GM21367 (cell line): Measurements from ENCODE around the gene DOCK4.
A peak's percentile ranks its signal among the peaks of the same experiment; 100 is the strongest.

ENCODE experiments used
- ATAC-seq: cut with Tn5 transposase; IDR thresholded peaks from one replicate; pipeline ENCODE4 v1.9.1; 2021; ENCODE audit not compliant: unreplicated experiment

The DOCK4 gene

DNA sequence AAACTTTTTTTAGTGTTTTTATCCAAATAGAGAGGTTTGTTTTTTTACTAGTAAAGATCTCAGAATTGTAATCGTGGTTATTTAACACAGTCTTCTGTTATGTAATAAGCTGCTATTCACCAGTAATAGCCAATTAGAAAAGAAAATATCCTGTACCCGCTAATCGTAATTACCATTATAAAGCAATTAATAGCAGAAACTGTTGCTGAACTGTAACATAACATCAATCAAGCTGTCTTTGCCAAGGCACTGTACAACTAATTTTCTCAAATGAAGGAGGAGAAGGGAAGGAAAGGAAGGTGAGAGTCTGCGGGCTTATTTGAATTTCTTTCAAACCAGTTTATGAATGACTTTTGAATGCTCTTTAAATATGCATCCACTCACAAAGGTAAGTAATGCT, 9.6 kb upstream of the DOCK4 start:
- ATAC-seq: no peak

DNA sequence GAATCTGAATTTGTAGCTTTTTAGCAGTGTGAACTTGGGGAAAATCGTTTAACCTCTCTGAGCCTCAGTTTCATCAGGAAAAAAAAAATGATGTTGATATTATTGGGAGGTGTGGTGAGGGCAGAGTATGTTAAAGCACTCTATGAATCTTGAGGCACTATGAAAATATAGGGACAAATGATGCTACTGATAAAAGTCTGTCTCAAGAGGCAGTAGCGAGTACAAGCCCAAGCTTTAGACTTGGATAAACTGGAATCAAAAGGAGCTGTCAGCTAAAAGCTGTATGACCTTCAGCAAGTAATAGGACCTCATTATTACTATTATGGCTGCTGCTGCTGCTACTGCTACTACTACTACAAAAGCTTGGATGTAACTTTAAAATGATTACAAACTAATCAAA, 8.7 kb upstream of the DOCK4 start:
- ATAC-seq: no peak

DNA sequence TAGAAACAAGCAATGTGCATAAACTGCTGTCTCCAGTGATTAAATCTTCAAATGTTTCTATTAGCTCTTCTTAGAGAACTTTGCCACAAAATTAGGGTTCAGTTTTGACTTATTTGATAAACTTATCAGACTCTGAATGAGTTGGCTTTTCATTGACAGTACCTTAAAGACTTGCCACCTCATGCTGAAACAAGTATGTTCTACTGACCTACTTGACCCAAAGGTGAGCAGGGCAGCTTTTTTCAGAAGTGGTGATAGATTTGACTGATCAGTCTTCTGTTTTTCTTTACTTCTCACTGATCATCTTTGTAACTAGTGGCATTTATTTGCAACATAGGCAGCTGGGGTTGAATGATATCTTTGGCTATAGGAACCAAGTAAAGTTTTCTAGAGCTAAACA, 8.1 kb upstream of the DOCK4 start:
- no peak for ATAC-seq

DNA sequence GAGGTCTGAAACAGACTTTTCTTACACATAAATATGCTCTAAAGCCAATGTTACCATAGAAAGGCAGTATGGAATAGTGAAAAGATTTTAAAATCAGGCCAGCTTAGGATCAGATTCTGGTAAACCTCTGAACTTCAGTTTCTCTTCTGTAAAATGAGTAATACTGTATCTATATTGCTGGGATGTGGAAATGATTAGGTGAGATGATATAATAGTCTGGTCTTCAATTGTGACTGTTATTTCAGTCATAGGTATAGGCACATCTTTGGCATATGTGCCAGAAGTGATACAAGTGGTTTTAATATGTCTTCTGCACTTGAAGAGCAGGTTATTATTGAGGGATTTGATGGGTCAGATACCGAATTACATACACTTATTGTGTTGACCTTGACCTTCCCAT, 7.5 kb upstream of the DOCK4 start:
- no peak for ATAC-seq

DNA sequence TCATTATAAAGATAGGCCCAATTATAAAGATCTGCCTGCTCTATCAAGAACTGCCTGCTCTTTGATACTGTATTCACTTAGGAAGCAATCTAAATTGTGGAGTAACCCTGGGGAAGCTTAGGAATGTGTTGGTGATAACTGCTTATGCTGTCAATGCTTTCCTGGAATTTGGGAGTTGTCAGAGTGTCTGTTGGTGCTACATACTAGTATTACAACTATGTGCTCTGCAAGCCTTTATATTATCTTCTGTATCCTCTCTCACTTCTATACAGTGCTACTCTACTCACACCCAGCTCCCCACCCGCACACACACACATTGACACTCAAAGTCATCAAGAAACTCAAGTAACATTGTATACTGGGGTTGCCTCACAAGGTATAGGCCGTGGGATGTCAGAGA, 6.4 kb upstream of the DOCK4 start:
- no peak for ATAC-seq

DNA sequence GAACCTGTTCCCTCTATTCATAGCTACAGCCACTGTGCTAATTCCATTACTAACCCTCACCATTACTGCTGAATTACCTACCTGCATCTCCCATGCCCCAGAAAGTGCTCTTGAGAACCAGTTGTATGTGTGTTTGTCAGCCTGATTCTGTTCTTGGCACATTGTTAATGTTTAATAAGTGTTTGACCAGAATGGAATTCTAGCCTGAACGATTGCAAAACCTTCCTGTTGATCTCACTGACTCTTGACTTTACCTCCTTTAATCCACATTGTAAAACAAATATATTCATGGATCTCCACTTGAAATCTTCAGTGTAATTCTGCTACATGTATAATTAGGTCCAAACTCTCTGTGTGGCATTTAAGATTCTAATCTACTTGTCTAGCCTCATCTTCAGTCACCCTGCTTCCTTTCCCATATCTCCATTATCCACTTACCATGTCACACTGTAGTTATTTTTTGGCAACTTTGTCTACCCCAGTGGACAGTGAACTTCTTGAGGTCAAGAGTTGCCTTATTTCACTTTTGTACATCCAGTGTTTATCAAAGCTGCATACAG, 5.2 kb upstream of the DOCK4 start:
- ATAC-seq: no peak

DNA sequence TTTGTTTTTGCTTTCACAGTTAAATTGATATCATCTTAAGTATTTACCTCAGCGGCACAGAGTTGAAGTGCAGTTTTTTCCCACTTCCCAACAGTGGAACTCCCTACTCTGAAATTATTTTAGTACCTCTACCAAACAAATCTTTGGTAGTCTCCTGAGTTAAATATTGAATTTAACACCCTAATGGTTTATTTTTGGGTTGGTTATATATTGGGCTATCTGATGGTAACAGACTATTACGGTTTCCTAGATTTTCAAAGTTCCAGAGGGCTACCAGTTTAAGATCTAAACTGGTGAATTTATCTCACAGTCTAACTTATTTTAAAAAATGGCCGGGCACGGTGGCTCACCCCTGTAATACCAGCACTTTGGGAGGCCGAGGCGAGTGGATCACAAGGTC, 1.6 kb upstream of the DOCK4 start:
- ATAC-seq: no peak

DNA sequence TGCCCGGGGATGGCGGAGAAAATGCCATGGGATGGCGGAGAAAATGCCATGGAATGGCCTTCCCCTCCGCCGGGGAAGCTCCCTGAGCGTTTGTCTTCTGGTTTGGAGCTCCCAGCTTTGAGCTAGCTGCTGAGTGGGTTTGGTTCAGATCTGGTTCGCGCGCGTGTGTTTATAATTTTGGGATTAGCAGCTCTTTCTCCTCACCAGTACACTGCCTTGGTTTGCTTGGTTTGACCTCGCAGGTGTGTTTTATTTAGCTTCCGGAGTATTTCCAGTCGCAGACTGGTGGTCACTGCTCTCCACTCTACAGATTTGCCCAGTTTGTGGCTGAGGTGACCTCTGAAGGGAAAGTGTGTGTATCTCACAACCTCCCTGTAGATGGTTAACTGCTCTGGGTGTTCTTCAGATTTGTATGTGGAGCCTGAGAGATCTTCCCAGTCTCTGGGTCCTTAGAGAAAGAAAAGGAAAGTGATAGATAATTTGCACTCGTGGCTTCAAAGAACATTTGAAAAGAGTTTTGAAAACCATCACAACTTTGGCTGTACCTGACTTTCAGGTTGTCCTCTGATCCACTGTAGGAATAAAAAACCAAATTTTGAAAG, 893 bp upstream of the DOCK4 start:
- no peak for ATAC-seq

DNA sequence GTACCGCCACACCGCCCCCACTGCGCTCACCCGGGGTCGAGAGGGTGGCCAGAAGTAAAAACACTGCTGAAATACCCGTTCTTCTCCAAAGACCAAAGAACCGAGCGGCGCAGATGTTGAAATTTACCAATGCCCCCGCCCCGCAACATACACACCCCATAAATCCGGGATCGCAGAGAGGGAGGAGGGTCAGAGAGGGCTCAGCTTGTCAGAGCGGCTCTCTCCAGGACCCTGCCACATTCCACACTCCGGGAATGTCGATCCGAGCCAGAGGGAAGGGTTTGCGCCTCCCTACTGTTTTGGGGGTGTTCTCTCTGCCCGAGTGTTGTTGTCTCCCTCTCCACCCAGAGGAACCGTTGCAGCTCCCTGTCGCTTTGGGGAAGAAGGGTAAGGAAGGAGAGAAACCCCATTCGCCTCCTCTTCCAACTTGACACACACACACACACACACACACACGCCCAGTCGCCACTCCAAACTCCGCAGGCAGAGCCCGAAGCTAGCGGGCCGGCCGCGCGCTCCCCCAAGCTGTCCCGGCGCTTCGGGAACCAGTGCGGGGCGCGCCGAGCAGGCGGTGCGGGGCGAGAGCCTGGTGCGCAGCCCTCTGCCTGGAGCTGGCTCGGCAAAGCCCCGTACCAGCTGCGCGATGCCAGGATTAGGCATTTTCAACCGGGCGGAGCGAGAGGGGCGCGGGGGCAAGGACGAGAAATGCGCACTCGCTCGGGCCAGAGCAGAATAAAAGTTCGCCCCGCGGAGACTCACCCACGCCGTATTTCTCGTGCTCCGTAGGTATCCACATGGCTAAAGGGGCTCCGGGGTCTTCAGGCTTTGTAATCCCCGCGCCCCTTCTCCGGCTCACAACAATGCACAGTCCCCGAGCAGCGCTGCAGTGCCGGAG, 609 bp downstream of the DOCK4 start:
- peak; percentile 3 for ATAC-seq

DNA sequence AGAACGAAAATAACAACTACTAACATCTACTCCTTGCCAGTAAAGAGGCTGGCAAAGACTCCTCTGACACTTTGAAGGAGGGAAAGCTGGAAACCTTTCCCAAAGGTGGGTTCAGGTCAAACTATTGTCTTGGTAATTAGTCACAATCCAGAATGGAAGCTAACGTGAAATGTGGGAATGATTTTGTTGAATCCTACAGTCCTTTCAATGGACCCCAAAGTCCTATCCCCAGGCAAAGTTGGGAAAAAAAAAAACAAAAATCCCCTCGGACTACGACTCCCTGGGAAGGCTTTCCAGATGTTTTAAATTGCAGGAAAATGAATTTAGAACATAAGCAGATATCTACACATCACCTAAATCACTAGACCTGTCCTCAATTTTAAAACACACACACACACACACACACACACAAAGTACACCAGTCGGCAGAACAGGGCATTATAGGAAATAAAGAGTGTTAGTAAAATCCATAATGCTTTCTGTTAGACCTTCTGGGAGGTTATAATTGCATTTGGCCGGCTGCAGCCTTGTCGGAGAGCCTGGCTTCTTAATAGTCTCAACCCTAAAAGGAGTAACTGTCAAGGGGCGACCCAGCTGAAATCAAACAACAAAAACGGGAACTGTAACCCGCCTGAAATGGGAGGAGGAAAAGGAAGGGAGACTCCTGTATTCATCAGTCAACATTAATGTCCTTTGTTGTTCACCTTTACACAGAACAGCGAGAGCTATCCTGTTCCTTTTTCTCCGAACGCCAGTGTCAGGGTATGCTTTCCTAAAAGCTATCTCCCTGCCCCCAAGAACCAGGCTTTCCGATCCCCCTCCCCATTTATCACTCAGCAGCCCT, 1.5 kb downstream of the DOCK4 start:
- ATAC-seq: no peak

DNA sequence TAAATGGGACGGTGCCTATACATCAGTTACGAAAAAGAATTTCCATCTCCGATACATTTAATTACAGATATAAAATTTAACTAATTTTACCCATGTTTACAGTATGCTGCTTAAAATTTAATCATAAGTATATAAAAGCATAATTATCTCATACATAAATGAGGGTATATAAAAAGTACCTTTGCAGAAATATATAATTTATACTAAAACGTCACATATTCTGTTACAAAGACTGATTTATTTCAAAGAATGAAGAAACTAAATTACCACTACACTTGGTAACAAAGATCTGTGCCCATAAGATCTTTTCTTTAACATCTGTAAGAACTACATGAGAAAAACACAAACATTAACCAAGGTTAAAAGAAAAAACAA, 2.8 kb downstream of the DOCK4 start:
- no peak for ATAC-seq

DNA sequence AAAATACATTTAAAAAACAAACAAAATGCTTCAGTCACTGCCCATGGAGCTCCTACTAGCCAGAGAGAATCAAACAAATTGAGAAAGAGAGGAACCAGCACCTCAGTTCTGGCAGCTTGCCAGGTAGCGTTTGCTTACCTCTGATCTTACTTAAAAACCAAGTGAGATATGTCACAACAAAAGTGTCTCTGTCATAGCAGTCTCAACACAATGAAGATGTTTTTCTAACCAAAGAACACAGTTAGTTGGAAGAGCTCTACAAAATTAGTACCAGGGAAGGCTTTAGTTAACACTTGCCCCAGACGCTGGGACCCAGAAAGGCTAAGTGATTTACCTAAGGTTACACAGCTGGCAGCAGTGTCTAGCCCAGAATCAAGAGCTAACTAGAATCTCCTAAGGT, 3.4 kb downstream of the DOCK4 start:
- no peak for ATAC-seq

DNA sequence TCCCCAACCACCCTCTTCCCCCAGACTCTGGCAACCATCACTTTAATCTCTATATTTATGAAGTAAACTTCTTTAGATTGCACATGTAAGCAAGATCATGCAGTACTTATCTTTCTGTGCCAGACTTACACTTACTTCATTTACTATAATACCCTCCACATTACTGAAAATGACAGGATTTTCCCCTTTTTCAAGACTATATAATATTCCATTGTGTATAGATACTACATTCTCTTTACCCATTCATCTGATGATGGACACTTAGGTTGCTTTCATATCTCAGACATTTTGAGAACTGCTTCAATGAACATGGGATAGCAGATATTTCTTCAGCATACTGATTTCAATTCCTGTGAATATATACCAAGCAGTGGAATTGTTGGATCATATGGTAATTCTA, 4.4 kb downstream of the DOCK4 start:
- no peak for ATAC-seq

DNA sequence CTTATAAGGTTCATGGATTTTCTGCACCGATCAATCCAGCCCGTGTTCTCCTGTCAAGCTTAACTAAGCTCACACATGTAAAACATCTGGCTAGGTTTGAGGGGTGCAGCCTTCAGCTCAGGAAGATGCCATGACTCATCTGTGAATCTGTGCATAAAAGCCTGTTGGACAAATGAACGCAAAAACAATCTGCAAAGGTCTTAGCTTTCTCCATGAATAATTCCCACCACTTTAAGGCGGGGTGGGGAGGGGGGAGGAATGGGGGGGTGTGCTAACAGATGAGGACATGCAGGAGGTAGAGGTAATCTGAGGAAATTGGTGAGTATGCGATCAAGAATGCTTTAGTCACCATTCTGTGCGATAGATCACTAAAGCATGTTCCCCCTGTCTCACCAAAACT, 4.8 kb downstream of the DOCK4 start:
- no peak for ATAC-seq

DNA sequence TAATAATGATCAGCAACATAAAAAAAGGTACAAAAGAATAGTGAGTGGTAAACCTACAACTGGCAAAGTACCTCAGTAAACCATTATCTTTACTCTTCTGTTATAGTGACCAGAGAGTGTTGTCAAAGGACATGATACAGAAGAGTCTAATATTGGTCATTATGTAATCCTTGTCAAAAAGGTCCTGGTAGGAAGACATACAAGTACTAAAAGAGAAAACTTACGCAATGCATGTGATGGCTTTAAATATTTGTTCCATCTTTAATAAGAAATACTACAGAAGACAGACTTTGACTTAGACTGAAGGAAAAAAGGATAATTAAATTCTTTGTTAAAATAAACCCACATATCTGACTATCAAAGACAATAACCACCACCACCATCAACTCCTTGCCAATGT, 6.5 kb downstream of the DOCK4 start:
- ATAC-seq: no peak

DNA sequence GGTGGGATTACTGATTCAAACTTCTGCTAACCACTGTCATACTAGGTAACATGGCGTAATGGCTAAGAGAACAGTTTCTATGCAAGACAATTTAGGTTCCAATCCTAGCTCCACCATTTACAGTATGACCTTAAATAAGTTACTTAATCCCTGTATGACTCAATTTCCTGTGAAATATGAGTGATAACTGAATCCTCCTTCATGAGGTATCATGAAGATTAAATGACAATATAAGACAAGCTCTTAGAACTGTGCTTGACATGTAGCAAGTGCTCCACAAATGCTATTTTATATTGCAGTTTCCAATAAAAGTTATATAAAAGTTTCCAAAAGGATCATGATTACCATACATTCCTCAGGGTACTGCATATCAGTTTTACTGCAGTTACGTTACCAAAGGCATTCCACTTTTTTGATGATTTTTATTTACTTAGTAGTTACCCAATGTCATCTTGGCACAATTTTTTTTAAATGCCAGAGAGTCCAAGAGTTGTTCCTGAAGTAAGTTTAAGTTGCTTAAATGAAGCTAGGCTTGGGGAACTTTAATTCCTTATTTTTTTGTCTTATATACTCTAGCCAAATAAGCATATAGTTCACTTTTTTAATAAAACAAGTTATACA, 7.1 kb downstream of the DOCK4 start:
- ATAC-seq: no peak

DNA sequence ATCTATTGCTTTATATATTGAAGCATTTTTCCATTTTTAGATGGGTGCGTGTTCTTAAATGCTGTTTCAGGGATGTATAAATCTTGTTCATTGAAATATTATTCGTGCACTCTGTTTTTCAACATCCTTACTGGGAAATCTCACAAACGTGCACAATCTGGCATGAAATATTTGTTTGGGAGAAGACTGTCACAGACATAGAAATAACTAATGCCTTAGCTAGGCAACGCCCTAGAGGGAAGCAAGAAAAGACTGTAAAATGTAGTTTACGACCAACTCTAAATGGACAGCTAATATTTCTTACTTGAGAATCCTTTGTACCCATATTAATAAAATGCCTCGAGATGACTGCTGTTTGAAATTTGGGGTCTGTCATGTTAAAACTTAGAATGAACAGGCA, 8.9 kb downstream of the DOCK4 start:
- ATAC-seq: no peak

DNA sequence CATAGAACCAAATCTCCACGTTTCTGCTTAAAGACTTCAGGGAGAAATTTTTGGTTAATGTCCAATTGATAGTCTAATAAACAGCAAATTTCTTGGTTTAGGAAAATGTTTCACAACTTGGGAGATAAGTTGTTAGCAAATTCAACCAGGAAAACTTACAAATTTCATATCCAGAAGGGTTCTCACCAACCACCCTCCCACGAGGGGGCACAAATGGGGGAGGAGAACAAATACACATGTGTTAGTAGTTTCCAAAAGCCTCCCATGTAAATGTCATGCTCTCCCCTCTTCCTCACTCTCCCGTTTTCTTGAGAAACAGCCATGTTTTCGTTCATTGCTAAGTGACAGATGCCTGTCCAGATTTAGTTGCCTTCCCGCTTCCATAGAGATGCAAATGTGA, 10.5 kb downstream of the DOCK4 start:
- no peak for ATAC-seq

DNA sequence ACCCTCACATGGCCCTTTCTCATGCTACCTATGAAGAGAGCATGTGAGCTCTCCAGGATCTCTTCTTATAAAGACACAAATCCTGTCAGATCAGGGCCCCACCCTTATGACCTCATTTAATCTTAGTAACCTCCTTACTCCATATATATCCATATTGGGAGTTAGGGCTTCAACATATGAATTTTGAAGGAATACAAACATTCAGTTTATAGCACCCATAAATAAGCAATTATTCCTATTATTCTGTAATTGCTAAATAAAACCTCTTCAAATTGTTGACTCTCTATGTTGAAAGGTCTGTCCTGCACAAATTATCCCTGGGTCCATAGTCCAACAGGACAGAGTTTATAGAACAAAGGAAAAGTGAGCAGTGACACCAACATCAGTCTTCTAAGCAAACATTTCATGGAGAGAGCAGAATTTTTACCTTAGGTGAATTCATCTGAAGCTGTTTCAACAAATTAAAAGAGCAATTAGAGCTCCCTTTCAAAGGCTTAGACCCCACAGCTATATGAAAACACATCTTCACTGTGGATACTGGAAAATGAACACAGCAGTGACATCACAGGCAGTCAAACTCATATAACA, 12.2 kb downstream of the DOCK4 start:
- ATAC-seq: no peak

DNA sequence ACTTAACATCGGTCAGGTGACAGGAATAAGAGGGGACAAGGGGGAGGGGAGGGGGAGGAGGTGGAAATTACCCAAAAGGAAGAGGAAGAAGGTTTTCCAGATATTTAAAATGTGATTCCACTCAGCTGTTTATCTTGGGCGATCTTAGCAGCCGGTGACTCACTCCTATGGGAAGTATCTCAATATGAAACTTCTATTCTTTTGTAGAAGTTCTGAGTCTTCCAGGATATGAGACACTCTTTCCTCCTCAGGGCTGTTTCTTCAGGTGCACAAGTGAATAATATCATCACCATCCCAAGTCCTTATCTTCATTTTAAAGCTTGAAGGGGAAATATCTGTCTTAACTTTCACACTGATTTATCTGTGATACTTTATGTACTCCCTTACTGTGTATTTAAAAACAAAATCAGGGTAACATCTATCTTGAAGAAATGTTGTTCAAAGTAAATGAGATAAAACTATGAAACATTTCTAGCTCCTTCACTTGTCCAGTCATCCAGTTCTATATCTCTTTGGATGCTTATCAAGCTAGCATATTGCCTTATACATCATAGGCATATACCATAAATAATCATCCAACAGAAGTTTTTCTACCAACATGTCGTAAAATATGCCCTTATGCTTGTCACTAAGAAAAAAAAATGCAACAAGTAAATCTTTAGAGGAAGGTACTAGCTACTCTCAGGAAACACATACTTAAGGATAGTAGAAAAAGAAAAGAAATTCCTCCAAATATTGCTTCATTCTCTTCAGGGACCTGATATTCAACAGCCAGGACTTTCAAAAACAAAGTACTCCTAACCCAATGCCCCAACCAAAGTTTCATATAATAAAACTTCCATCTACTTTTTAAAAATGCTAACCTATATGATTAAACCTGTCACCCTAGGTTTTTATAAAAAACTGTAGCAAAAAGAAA, 13.7 kb downstream of the DOCK4 start:
- no peak for ATAC-seq
